ENCODE results near the gene ARHGEF38.

ARHGEF38 gene

DNA sequence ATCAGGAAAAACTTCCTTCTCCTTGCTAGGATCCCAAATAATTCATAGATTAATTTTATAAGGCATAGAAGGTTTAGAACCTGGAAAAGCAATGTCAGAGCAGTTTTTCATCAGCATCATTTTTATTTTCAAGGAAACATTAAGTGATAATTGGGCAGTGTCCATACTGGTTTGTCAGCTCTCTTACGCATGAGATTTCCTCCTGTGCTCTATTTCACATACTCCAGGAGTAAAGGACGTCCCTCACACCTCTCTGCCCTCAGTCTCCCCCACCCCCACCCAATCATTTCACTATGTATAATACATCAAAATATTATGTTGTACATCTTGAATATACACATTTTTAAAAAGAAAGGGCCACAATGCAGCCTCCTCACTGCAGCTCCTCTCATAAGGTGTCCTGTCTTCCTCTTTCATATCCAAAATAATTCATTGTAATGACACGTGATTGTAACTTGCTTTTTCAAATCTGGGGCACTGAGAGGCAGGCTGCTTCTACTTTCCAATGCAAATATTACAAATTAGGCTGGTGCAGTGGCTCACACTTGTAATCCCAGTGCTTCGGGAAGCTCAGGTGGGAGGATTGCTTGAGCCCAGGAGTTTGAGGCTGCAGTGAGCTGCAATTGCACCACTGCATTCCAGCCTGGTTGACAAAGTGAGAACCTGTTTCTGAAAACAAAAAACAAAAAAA is 34.4 kb downstream of the ARHGEF38 start:
- POLR2A ChIA-PET, result no interaction called here
- TF ChIP-seq EGR2 (tag by site-specific recombination; IDR thresholded peaks at IDR 0.05; ENCODE audit: low read depth) (no peak), ZNF664 (tag by site-specific recombination; IDR thresholded peaks at IDR 0.05) (no peak)
- CTCF ChIA-PET, result no interaction called here
- no peaks in the 10 kb centered on the region for H3K9me3 ChIP-seq (ENCODE audit: control insufficient read depth, insufficient read depth, low read depth, low read length)
- H3K27ac ChIP-seq (ENCODE audit: extremely low read depth, low read depth, low read length), result no peak overlapping the region; the same call in 1 of the 2 replicates
- no peak overlapping the region for H3K4me3 ChIP-seq (ENCODE audit: low read depth, low read length)
- no peaks in the 10 kb centered on the region for H3K36me3 ChIP-seq (ENCODE audit: control insufficient read depth in 2 of 2, insufficient read depth in 1 of 2, low read length in 2 of 2)
- H3K4me1 ChIP-seq (ENCODE audit: control insufficient read depth, insufficient read depth, low read length), result no peaks in the 10 kb centered on the region

GRCh38 chr4:105587841-105588240 is 35.4 kb downstream of the ARHGEF38 start:
- ChIA-PET CTCF (interaction anchor here (0.7 kb wide), 1 partner anchor 8 kb away, joined by 3 read pairs; no protein-coding TSS in a partner anchor), POLR2A (no interaction called here)

More at GRCh38 chr4:105587841-105588240, 35.4 kb downstream of the ARHGEF38 start:
- TF ChIP-seq ZBTB1 (tag by site-specific recombination; IDR thresholded peaks at IDR 0.05), result no peak
- TF ChIP-seq, protein P1, sequence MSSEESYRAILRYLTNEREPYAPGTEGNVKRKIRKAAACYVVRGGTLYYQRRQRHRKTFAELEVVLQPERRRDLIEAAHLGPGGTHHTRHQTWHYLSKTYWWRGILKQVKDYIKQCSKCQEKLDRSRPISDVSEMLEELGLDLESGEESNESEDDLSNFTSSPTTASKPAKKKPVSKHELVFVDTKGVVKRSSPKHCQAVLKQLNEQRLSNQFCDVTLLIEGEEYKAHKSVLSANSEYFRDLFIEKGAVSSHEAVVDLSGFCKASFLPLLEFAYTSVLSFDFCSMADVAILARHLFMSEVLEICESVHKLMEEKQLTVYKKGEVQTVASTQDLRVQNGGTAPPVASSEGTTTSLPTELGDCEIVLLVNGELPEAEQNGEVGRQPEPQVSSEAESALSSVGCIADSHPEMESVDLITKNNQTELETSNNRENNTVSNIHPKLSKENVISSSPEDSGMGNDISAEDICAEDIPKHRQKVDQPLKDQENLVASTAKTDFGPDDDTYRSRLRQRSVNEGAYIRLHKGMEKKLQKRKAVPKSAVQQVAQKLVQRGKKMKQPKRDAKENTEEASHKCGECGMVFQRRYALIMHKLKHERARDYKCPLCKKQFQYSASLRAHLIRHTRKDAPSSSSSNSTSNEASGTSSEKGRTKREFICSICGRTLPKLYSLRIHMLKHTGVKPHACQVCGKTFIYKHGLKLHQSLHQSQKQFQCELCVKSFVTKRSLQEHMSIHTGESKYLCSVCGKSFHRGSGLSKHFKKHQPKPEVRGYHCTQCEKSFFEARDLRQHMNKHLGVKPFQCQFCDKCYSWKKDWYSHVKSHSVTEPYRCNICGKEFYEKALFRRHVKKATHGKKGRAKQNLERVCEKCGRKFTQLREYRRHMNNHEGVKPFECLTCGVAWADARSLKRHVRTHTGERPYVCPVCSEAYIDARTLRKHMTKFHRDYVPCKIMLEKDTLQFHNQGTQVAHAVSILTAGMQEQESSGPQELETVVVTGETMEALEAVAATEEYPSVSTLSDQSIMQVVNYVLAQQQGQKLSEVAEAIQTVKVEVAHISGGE (tag by site-specific recombination; conservative IDR thresholded peaks at IDR 0.05; ENCODE audit: low read depth), result no peak
- no peak for TF ChIP-seq KLF17 (tag by site-specific recombination; IDR thresholded peaks at IDR 0.05)
- no peak for TF ChIP-seq PRDM2 (tag by site-specific recombination; IDR thresholded peaks at IDR 0.05; ENCODE audit: borderline replicate concordance)
- TF ChIP-seq ZNF473 (tag by site-specific recombination; IDR thresholded peaks at IDR 0.05), result no peak
- no peak for TF ChIP-seq ZNF391 (tag by site-specific recombination; IDR thresholded peaks at IDR 0.05; ENCODE audit: borderline replicate concordance, low read depth)
- no peak for TF ChIP-seq ZNF324 (tag by site-specific recombination; IDR thresholded peaks at IDR 0.05)
- no peak for TF ChIP-seq ZNF654 (tag by site-specific recombination; IDR thresholded peaks at IDR 0.05; ENCODE audit: low read depth)
- H3K9me3 ChIP-seq (ENCODE audit: control insufficient read depth, insufficient read depth, low read depth, low read length), result no peaks in the 10 kb centered on the region
- no peak overlapping the region for H3K27ac ChIP-seq (ENCODE audit: extremely low read depth, low read depth, low read length)
- no peak overlapping the region for H3K4me3 ChIP-seq (ENCODE audit: low read depth, low read length)
- H3K4me1 ChIP-seq (ENCODE audit: control insufficient read depth, insufficient read depth, low read length), result no peaks in the 10 kb centered on the region
- no peaks in the 10 kb centered on the region for H3K36me3 ChIP-seq (ENCODE audit: control insufficient read depth in 2 of 2, insufficient read depth in 1 of 2, low read length in 2 of 2)

Data from HEK293 (cell line).